Loucy (cell line): ENCODE results near the gene COL24A1.
A peak's percentile ranks its signal among the peaks of the same experiment; 100 is the strongest.

Experiments used
- H2AFZ ChIP-seq: fragments of 200-600 bp; sonication (generic); 2 replicates; pipeline ENCODE4 v1.6.0; 2016; ENCODE audit warnings: antibody characterized with exemption, mild to moderate bottlenecking, low read length, moderate library complexity
- H3F3A ChIP-seq: fragments of 200-600 bp; 2 replicates; pipeline ENCODE4 v1.6.0; 2016; ENCODE audit warnings: antibody characterized with exemption, low read depth, mild to moderate bottlenecking
- H3K27me3 ChIP-seq: fragments of 200-600 bp; sonication (generic); 2 replicates; pipeline ENCODE4 v1.6.1; 2014; ENCODE audit warnings: low read length, mild to moderate bottlenecking; ENCODE audit not compliant: insufficient read depth, poor library complexity, severe bottlenecking
- H3K36me3 ChIP-seq: fragments of 200-600 bp; sonication (generic); 2 replicates; pipeline ENCODE4 v1.6.1; 2016; ENCODE audit warnings: low read length; ENCODE audit not compliant: insufficient read depth
- H3K4me1 ChIP-seq: fragments of 200-600 bp; sonication (generic); 2 replicates; pipeline ENCODE4 v1.5.1; 2014; ENCODE audit warnings: low read length, mild to moderate bottlenecking; ENCODE audit not compliant: insufficient read depth, poor library complexity, severe bottlenecking
- H3K4me2 ChIP-seq: fragments of 200-600 bp; sonication (generic); 2 replicates; pipeline ENCODE4 v1.6.0; 2014; ENCODE audit warnings: antibody characterized with exemption, low read length, low read depth, mild to moderate bottlenecking; ENCODE audit not compliant: poor library complexity, severe bottlenecking
- H3K4me3 ChIP-seq: fragments of 200-600 bp; sonication (generic); 2 replicates; pipeline ENCODE4 v1.5.1; 2014; ENCODE audit warnings: low read length, mild to moderate bottlenecking, mixed read lengths; ENCODE audit not compliant: poor library complexity, severe bottlenecking
- H3K79me2 ChIP-seq: fragments of 200-600 bp; sonication (generic); 2 replicates; pipeline ENCODE4 v1.6.1; 2014; ENCODE audit warnings: low read length; ENCODE audit not compliant: insufficient read depth
- H3K9ac ChIP-seq: fragments of 200-600 bp; sonication (generic); 2 replicates; pipeline ENCODE4 v1.6.0; 2014; ENCODE audit warnings: mild to moderate bottlenecking, low read depth, low read length, moderate library complexity; ENCODE audit not compliant: poor library complexity, severe bottlenecking
- H3K9me2 ChIP-seq: fragments of 200-600 bp; sonication (generic); replicated peaks from 2 replicates; pipeline ENCODE4 v1.6.1; 2016; ENCODE audit warnings: low read depth, low read length, mixed read lengths
- H3K9me3 ChIP-seq: fragments of 200-600 bp; sonication (generic); 2 replicates; pipeline ENCODE4 v1.6.1; 2014; ENCODE audit warnings: mild to moderate bottlenecking, antibody characterized with exemption, low read length, low read depth; ENCODE audit not compliant: insufficient read depth
- H4K20me1 ChIP-seq: fragments of 200-600 bp; sonication (generic); 2 replicates; pipeline ENCODE4 v1.6.0; 2014; ENCODE audit warnings: antibody characterized with exemption, low read length, mild to moderate bottlenecking; ENCODE audit not compliant: insufficient read depth, poor library complexity, severe bottlenecking
- CTCF ChIP-seq: fragments of 200-600 bp; sonication (generic); conservative IDR thresholded peaks from 2 replicates; pipeline ENCODE4 v1.5.1; 2014; ENCODE audit warnings: mild to moderate bottlenecking, antibody characterized with exemption, low read length
- EZH2phosphoT487 ChIP-seq: fragments of 200-600 bp; IDR thresholded peaks from 2 replicates; pipeline ENCODE4 v1.6.1; 2018; ENCODE audit warnings: antibody characterized with exemption, mild to moderate bottlenecking, moderate library complexity, borderline replicate concordance

COL24A1 gene

GRCh38 chr1:86000601-86001000 is 156.0 kb downstream of the COL24A1 start:
- no peaks in the 10 kb centered on the region for H4K20me1 ChIP-seq
- no peaks in the 10 kb centered on the region for H3K36me3 ChIP-seq
- H3K79me2 ChIP-seq: no peaks in the 10 kb centered on the region
- H3K9me3 ChIP-seq: 0 out of 2 replicates have a peak, but pooled peaks cover under 1% of the 10 kb centered on the region
- H3F3A ChIP-seq: no peaks in the 10 kb centered on the region
- TF ChIP-seq EZH2phosphoT487: no peak
- TF ChIP-seq CTCF: no peak
- H3K4me1 ChIP-seq: peaks cover 12% of the 10 kb centered on the region
- no peak overlapping the region for H3K9ac ChIP-seq
- H2AFZ ChIP-seq: no peak overlapping the region
- H3K27me3 ChIP-seq: no peaks in the 10 kb centered on the region
- H3K4me2 ChIP-seq: no peak overlapping the region
- H3K9me2 ChIP-seq: no peaks in the 10 kb centered on the region
- H3K4me3 ChIP-seq: no peak overlapping the region

GRCh38 chr1:85998105-85998855 is 158.3 kb downstream of the COL24A1 start:
- H3F3A ChIP-seq: no peaks in the 10 kb centered on the region
- no peak overlapping the region for H3K4me2 ChIP-seq
- peak overlapping the region; percentile 68 for H2AFZ ChIP-seq
- H3K36me3 ChIP-seq: no peaks in the 10 kb centered on the region
- H3K79me2 ChIP-seq: no peaks in the 10 kb centered on the region
- TF ChIP-seq CTCF: no peak
- TF ChIP-seq EZH2phosphoT487: no peak
- H3K4me1 ChIP-seq: peaks cover 34% of the 10 kb centered on the region
- no peaks in the 10 kb centered on the region for H3K9me2 ChIP-seq
- H3K9ac ChIP-seq: no peak overlapping the region
- no peaks in the 10 kb centered on the region for H3K27me3 ChIP-seq
- H4K20me1 ChIP-seq: no peaks in the 10 kb centered on the region
- no peak overlapping the region for H3K4me3 ChIP-seq
- no peaks in the 10 kb centered on the region for H3K9me3 ChIP-seq

GRCh38 chr1:85992791-85993190 is 163.8 kb downstream of the COL24A1 start:
- Histone ChIP-seq H4K20me1 (no peaks in the 10 kb centered on the region), H3K9me3 (no peaks in the 10 kb centered on the region), H3K4me1 (peaks cover 58% of the 10 kb centered on the region), H3K27me3 (no peaks in the 10 kb centered on the region), H3F3A (no peaks in the 10 kb centered on the region), H3K4me2 (peak overlapping the region; percentile 48), H3K9me2 (no peaks in the 10 kb centered on the region), H2AFZ (peak overlapping the region; percentile 13; the same call in 1 of the 2 replicates), H3K4me3 (peak overlapping the region; percentile 20), H3K9ac (peak overlapping the region; percentile 41), H3K36me3 (no peaks in the 10 kb centered on the region), H3K79me2 (no peaks in the 10 kb centered on the region)
- TF ChIP-seq EZH2phosphoT487 (no peak), CTCF (no peak)
